ENCODE data around the gene PAQR9.
"Not testable (repeated sequence)": the region's sequence is repeated elsewhere in the genome, so short reads cannot be mapped to it uniquely, and the experiment has no call there.

Gene PAQR9

DNA sequence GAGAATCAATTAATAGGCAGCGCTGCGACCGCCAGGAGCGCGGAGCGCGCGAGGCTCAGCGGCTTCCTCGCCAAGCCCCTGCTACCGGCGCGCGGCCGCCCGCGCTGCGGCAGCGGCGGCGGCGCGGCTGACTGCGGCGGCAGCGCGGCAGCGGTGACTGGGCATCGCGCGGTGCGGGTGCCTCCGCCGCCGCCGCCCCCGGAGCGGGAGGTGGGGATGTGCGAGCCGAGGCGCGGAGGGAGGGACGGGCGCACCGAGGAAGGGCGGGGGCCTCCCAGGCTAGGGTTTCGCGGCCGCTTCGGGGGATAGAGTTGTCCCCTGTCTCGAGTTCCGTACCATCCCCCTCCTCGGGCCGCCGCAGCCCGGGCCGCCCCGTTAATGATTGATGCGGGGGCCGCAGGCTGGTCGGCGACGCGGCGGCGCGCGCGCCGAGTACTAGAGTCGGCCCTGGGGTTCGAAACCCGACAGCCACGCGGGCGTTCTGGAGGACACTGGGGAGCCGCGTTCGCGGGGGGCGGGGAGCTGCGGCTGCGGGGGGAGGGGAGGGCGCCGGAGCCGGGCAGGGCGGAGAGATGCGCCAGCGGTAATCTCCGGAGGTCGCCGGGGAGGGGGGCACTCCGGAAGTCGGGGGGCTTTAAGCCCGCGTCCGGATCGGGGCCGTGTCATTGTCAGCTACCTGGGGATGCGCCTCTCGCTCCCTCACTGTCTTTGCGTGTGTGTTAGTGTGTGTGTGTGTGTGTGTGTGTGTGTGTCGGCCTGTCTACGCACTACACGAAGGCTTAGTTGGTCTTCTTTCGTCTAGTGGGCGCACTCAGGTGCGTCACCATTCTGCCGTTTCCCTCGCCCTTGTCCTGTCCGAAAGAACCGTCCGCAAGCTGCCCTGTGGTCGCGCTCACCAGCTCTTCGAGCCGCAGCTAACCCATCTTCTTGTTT is at the start of gene PAQR9:
PAQR9 (minus strand) TSS at position 159 of the 933 bp plus-strand sequence. CDS start 338 bp downstream, outside the sequence.
- Histone ChIP-seq H3K4me3 (peak within 1 kb of the TSS; percentile 23 to 48 (median 33)), H3K27ac (no peak within 1 kb of the TSS)

- no peak overlapping the region for H3K27ac ChIP-seq
- H3K4me3 ChIP-seq: no peak overlapping the region
These were observed 48.2 kb upstream of the PAQR9 start for GRCh38 chr3:143011705-143012104.

- Histone ChIP-seq H3K27ac (no peak overlapping the region), H3K4me3 (no peak overlapping the region)
These were observed 46.5 kb upstream of the PAQR9 start for GRCh38 chr3:143010024-143010423.

- H3K27ac ChIP-seq: no peak overlapping the region
- H3K4me3 ChIP-seq: no peak overlapping the region
These were observed 41.3 kb upstream of the PAQR9 start for GRCh38 chr3:143004823-143005222.

DNA sequence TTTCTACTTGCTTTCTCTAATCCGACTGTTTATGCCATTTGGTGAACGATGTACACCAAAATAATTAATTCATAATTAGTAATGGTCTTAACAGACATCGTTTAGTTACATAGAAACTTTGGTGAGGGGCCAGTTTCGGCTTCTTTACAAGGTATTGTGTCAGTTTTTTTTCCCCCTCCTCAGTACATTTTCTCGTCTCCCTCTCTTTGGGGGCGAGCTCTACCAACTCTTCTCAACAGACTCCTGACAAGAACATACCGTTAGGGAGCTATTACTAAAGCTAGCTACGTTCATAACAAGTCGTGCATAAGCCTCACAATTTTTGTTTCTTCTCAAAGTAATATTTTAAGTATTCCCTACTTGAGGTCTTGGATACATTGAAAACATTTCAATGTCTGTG is 39.3 kb upstream of the PAQR9 start:
- Histone ChIP-seq H3K27ac (peak overlapping the region in 5 of 21 experiments; percentile 90 to 97 (median 94)), H3K4me3 (peak overlapping the region; percentile 60 to 97 (median 89))

DNA sequence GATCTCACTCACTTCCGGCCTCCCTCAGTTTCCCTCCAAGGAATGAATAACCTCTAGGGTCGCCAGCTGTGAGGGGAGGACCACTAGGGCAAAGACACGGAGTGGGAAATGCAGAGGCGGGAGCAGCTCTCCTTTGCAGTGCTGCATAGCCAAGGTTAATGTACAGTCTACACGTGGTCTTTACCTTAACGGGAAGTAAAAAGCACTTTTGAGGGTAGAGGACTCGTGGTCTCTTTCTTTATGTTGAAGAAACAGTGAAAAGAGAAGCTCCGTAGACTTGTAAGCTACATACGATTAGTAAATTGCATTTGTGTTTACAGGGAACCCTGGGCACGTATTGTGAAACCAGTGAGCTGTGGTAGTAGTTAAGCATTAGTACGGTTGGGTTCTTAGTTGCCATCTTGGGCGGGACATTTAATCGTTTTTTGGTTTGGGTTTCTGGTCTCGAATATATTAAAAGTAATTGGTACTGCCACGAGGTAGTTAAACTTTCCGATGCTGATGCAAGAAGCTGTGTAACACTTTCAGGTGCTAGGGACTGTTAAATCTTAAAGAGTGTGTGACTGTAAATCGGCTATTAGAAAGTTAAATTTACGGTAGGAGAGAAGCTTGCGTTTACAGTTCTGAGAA is 38.7 kb upstream of the PAQR9 start:
- Histone ChIP-seq H3K27ac (peak overlapping the region; percentile 77 to 98 (median 94)), H3K4me3 (peak overlapping the region; percentile 60 to 97 (median 89))

GRCh38 chr3:143001369-143002082 is 38.1 kb upstream of the PAQR9 start, which contains the start of gene U2SURP:
Gene U2SURP (plus strand): TSS chr3:143001570. CDS start chr3:143001629, 59 bp downstream.
- peak within 1 kb of the TSS; percentile 77 to 98 (median 94) for H3K27ac ChIP-seq

DNA sequence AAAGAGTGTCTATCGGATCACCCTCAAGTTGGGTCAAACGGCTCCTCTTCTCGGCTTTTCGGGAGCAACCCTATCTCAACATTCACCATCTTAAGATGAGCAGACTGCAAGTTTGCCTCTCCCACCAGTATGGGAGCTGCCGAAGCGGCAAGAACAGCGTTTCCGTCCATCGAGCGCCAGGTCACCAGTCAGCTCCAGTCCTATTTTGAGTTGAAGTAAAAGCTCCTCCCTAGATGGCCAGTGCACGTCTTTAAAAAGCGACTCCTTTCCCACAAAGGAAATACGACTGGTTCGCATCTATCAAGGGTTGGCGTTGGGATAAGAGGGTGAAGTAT is 37.5 kb upstream of the PAQR9 start:
- H3K4me3 ChIP-seq: peak overlapping the region; percentile 60 to 97 (median 89)
- H3K27ac ChIP-seq: peak overlapping the region in 20 of 21 experiments; percentile 83 to 98 (median 94)

More at GRCh38 chr3:143001369-143002082, 38.1 kb upstream of the PAQR9 start, which contains the start of gene U2SURP:
- H3K4me3 ChIP-seq: peak within 1 kb of the TSS; percentile 60 to 97 (median 89)

DNA sequence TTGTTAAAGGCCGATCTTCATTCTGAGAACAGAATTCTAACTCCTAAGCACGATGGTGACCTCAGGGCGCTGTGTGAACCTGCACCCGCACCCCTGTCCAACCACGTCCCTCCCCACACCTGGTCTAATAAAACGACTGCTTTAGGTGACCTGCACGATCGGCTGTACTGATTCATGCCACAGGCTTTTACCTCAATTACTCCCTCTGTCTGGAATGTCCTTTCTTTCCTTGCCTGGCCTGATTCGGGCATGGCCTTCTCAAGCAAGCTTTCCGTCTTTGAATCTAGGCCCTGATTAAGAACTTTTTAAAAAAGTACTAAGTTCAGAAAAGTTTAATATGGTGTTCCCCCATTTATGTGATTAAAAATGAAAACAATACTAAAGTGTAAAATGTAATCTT is 37.1 kb upstream of the PAQR9 start:
- peak overlapping the region in 20 of 21 experiments; percentile 83 to 98 (median 94) for H3K27ac ChIP-seq
- H3K4me3 ChIP-seq: peak overlapping the region; percentile 60 to 97 (median 89)

DNA sequence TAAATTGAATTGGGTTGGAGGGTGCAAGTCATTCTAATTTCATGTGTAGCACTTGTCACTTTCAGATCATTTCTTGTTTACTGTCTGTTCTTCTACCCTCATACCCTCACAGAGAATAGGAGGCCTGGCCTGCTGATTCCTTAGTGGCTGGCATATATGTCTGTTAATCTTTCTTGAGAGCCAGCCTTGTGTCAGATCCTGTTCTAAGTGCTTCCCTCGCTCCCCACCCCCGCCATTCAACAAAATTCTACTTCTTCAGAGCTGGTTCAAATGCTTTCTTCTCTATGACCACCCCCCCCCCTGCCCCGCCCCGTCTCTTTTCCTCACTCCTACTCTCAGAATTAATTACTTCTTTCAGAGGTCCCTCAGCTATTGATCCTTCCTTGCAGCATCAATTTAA is 36.4 kb upstream of the PAQR9 start:
- Histone ChIP-seq H3K4me3 (no peak overlapping the region), H3K27ac (peak overlapping the region in 3 of 21 experiments; percentile 90 to 97 (median 93))

DNA sequence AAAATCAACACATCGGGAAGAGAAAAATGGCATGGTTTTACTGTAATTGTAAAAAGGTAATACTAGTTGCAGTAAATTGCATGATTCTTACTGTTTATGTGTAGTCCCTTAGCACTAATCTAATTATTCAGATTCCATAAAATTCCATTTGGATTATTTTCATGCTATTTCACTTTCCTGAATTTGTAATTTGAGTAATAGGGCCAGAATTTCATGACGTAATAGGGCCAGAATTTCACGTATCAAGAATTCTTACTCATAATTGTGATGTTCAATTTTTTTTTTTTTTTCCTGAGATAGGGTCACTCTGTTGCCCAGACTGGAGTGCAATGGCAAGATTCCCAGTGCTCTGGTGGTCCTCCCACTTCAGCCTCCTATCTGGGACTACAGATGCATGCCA is 35.0 kb upstream of the PAQR9 start:
- H3K4me3 ChIP-seq: no peak overlapping the region
- no peak overlapping the region for H3K27ac ChIP-seq

GRCh38 chr3:142997330-142997729 is 33.9 kb upstream of the PAQR9 start:
- Histone ChIP-seq H3K27ac (no peak overlapping the region), H3K4me3 (no peak overlapping the region)

- H3K27ac ChIP-seq: no peak overlapping the region
These were observed 30.5 kb upstream of the PAQR9 start for GRCh38 chr3:142993958-142994442.

GRCh38 chr3:142992323-142992722 is 28.8 kb upstream of the PAQR9 start:
- Histone ChIP-seq H3K27ac (no peak overlapping the region), H3K4me3 (no peak overlapping the region)

More at GRCh38 chr3:142993958-142994442, 30.5 kb upstream of the PAQR9 start:
- H3K4me3 ChIP-seq: no peak overlapping the region

- H3K27ac ChIP-seq: no peak overlapping the region
- no peak overlapping the region for H3K4me3 ChIP-seq
These were observed 27.2 kb upstream of the PAQR9 start for GRCh38 chr3:142990721-142991120.

DNA sequence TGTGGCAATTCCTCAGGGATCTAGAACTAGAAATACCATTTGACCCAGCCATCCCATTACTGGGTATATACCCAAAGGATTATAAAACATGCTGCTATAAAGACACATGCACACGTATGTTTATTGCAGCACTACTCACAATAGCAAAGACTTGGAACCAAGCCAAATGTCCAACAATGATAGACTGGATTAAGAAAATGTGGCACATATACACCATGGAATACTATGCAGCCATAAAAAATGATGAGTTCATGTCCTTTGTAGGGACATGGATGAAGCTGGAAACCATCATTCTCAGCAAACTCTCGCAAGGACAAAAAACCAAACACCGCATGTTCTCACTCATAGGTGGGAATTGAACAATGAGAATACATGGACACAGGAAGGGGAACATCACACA is 25.4 kb upstream of the PAQR9 start:
- not testable (repeated sequence) for H3K4me3 ChIP-seq, H3K27ac ChIP-seq

DNA sequence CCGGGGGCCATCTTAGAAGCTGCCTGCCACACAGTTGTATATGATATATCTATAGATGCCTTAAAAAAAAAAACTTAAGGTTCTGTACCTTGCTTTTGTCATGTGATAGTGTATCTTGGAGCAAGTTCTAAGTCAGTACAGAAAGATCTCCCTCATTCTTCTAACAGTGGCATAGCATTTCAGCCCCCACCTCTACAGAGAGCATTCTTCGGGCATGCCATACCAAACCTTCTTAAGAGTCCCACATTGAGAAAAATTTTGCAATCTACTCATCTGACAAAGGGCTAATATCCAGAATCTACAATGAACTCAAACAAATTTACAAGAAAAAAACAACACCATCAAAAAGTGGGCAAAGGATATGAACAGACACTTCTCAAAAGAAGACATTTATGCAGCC is 24.7 kb upstream of the PAQR9 start:
- not testable (repeated sequence) for H3K4me3 ChIP-seq, H3K27ac ChIP-seq

DNA sequence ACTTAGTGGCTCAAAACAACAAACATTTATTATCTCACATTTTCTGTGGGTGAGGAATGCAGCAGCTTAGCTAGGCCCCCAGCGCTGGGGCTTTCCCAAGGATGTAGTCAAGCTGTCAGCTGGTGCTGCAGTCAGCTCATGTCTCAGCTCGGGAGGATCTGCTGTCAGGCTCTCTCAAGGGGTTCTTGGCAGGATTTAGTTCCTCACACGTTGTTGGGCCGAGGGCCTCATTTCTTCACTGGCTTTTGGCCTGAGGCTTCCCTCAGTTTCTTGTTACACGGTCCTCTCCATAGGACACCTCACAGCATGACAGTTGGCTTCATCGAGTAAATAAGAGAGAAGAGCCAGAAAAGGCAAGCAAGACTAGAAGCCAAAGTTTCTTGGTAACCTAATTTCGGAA is 24.2 kb upstream of the PAQR9 start:
- H3K4me3 ChIP-seq: no peak overlapping the region
- H3K27ac ChIP-seq: no peak overlapping the region

GRCh38 chr3:142987080-142987700 is 23.7 kb upstream of the PAQR9 start:
- Histone ChIP-seq H3K27ac (no peak overlapping the region), H3K4me3 (no peak overlapping the region)
